Endothelial cell of umbilical vein (primary cell): ENCODE measurements around the gene KANK2. TPM values are rescaled to one million over a fixed set of nuclear protein-coding genes. Genes with fewer than 3 reads are reported as not detected.
"Not testable (repeated sequence)": the region's sequence is repeated elsewhere in the genome, so short reads cannot be mapped to it uniquely, and the experiment has no call there.

Source experiments
- BruUV-seq: library from RNA; stranded (reverse); fragments of 400-500 nt; replicated peaks from 2 replicates; lab custom pipeline; 2021; lab: Mats Ljungman, UMichigan
- CTCF ChIA-PET: fragments of 300-600, 350-600 bp; sonication (Branson Sonifier 250); formaldehyde crosslinking; loops from one replicate; lab custom pipeline; 2021; ENCODE audit warnings: antibody characterized with exemption, inconsistent platforms; lab: Charles Lee
- POLR2A ChIA-PET: fragments of 300-600, 350-600 bp; sonication (Branson Sonifier 250); formaldehyde crosslinking; loops from one replicate; lab custom pipeline; 2021; ENCODE audit warnings: antibody characterized with exemption, inconsistent platforms; lab: Charles Lee
- DNase-seq: peaks from one replicate; pipeline ENCODE4 v3.0.0-alpha.2; 2011; ENCODE audit warnings: low read depth, low spot score
- FAIRE-seq: peaks from 2 replicates; lab custom pipeline; 2011; peaks lifted over from hg19 to GRCh38; lab: Jason Lieb, UNC
- H2AFZ ChIP-seq: 2 replicates; pipeline ENCODE4 v1.6.0; 2012; ENCODE audit warnings: low read depth, low read length, control low read depth, inconsistent platforms
- H3K27ac ChIP-seq: 2 replicates; pipeline ENCODE4 v1.5.1; 2011; ENCODE audit warnings: low read depth, mild to moderate bottlenecking, control low read depth, low read length, moderate library complexity; ENCODE audit not compliant: insufficient read depth
- H3K27me3 ChIP-seq, 2 experiments: 2 replicates each; pipeline versions ENCODE4 v1.6.0 to v1.6.1; 2011; ENCODE audit warnings: low read length in 2 of 2, mixed read lengths in 1 of 2; ENCODE audit not compliant: control insufficient read depth in 2 of 2, insufficient read depth in 2 of 2
- H3K36me3 ChIP-seq, 2 experiments: 2 replicates in 1 of 2; 3 replicates in 1 of 2; pipeline ENCODE4 v1.5.1; 2011; ENCODE audit warnings: low read length in 2 of 2, mild to moderate bottlenecking in 1 of 2, moderate library complexity in 1 of 2; ENCODE audit not compliant: control insufficient read depth in 2 of 2, insufficient read depth in 2 of 2; ENCODE audit errors: extremely low read depth in 1 of 2
- H3K4me1 ChIP-seq: 3 replicates; pipeline ENCODE4 v1.5.1; 2011; ENCODE audit warnings: mild to moderate bottlenecking, low read length; ENCODE audit not compliant: control insufficient read depth, insufficient read depth; ENCODE audit errors: extremely low read depth
- H3K4me2 ChIP-seq: 2 replicates; pipeline ENCODE4 v1.6.1; 2011; ENCODE audit warnings: low read length, control low read depth, mixed read lengths; ENCODE audit not compliant: insufficient read depth
- H3K4me3 ChIP-seq, 3 experiments: fragments of 200-600 bp in 1 of 3; sonication (generic), shearing (Covaris generic) in 1 of 3; replicated peaks in 1 of 3; 2 replicates each; pipeline ENCODE4 v1.5.1; 2011 to 2016; ENCODE audit warnings: control low read depth in 3 of 3, low read length in 3 of 3, mild to moderate bottlenecking in 2 of 3, inconsistent platforms in 1 of 3, low read depth in 1 of 3, moderate library complexity in 1 of 3; ENCODE audit not compliant: insufficient read depth in 1 of 3
- H3K79me2 ChIP-seq: 2 replicates; pipeline ENCODE4 v1.6.0; 2012; ENCODE audit warnings: low read length, inconsistent platforms; ENCODE audit not compliant: control insufficient read depth, insufficient read depth
- H3K9ac ChIP-seq: replicated peaks from 2 replicates; pipeline ENCODE3; 2011; ENCODE audit warnings: low read length, control low read depth; ENCODE audit not compliant: insufficient read depth; ENCODE audit errors: extremely low read depth
- H3K9me1 ChIP-seq: replicated peaks from 3 replicates; pipeline ENCODE4 v1.6.0; 2011; ENCODE audit warnings: mild to moderate bottlenecking, low read length; ENCODE audit not compliant: control insufficient read depth, insufficient read depth; ENCODE audit errors: extremely low read depth
- H3K9me3 ChIP-seq: replicated peaks from 2 replicates; pipeline ENCODE4 v1.5.1; 2012; ENCODE audit warnings: low read length, inconsistent platforms; ENCODE audit not compliant: control insufficient read depth, insufficient read depth
- H4K20me1 ChIP-seq: replicated peaks from 2 replicates; pipeline ENCODE3; 2011; ENCODE audit warnings: mild to moderate bottlenecking, low read length; ENCODE audit not compliant: control insufficient read depth, insufficient read depth; ENCODE audit errors: extremely low read depth
- CTCF ChIP-seq, 2 donors: IDR thresholded peaks; 1 replicate in 1 of 2; 2 replicates in 1 of 2; pipeline ENCODE4 v1.5.1; 2011; ENCODE audit warnings: low read length in 2 of 2, mild to moderate bottlenecking in 2 of 2, moderate library complexity in 2 of 2, control low read depth in 1 of 2, inconsistent platforms in 1 of 2, low read depth in 1 of 2; ENCODE audit not compliant: insufficient read depth in 1 of 2; ENCODE audit errors: extremely low read depth in 1 of 2
- EZH2 ChIP-seq: IDR thresholded peaks from 2 replicates; pipeline ENCODE4 v1.6.1; 2012; ENCODE audit warnings: borderline replicate concordance, low read depth, mild to moderate bottlenecking, moderate library complexity, low read length, inconsistent platforms; ENCODE audit not compliant: severe bottlenecking
- JUN ChIP-seq: IDR thresholded peaks from 2 replicates; pipeline ENCODE4 v1.6.1; 2011; ENCODE audit warnings: borderline replicate concordance, low read depth; ENCODE audit not compliant: insufficient read length, insufficient read depth
- MAX ChIP-seq: IDR thresholded peaks from 2 replicates; pipeline ENCODE4 v1.6.1; 2011; ENCODE audit not compliant: insufficient read depth, insufficient read length
- MYC ChIP-seq: IDR thresholded peaks from one replicate; pipeline ENCODE4 v1.6.1; 2011; ENCODE audit warnings: mild to moderate bottlenecking, low read depth, low read length
- POLR2AphosphoS5 ChIP-seq: IDR thresholded peaks from 2 replicates; pipeline ENCODE4 v1.6.1; 2012; ENCODE audit warnings: low read depth, mild to moderate bottlenecking, control low read depth, low read length, moderate library complexity; ENCODE audit not compliant: insufficient read depth
- dilution Hi-C: fragments of 300-500 bp; cut with MboI; formaldehyde crosslinking; loops from one replicate; pipeline ENCODE4 v1.15.0; 2019; ENCODE audit warnings: low sequenced_read_pairs; ENCODE audit not compliant: extremely low pct_ligation_motif_present
- intact Hi-C: fragments of 100-400 bp; cut with micrococcal nuclease; formaldehyde crosslinking; loops from one replicate; pipeline ENCODE4 v1.10.0; 2022
- polyA plus RNA-seq, 4 experiments: library from polyadenylated mRNA; depleted of rRNA in 3 of 4; stranded (reverse) in 3 of 4; unstranded in 1 of 4; fragments of >200 nt; gene quantifications; 2 replicates each; pipeline versions ENCODE4 v1.2.1 to v1.2.3, GENCODE V29; 2011 to 2012; ENCODE audit warnings: missing spikeins in 1 of 4
- total RNA-seq: library from RNA; stranded (reverse); gene quantifications from 2 replicates; pipeline ENCODE4 v1.2.3, GENCODE V29; 2021

KANK2 gene
- total and polyA plus RNA-seq, 2 donors (not counting 3 experiments of a cell fraction or from before 2014, with no cell fraction given) = 41.7 to 77.9 TPM

GRCh38 chr19:11141937-11142527 is 55.3 kb downstream of the KANK2 start:
- intact Hi-C loops (loop anchor here (1.0 to 2.0 kb wide), 3 partner anchors 26 to 127 kb away; partner anchors contain the start of gene KANK2), dilution Hi-C loops (no loop called here)
- FAIRE-seq (no peak), DNase-seq (no peak)
- Histone ChIP-seq H2AFZ (no peak overlapping the region), H3K9ac (peak overlapping the region; percentile 5), H4K20me1 (no peaks in the 10 kb centered on the region), H3K4me3 (no peak overlapping the region), H3K9me3 (no peaks in the 10 kb centered on the region), H3K27ac (peak overlapping the region; percentile 58), H3K27me3 (no peaks in the 10 kb centered on the region), H3K79me2 (no peaks in the 10 kb centered on the region), H3K4me2 (peak overlapping the region; percentile 44), H3K36me3 (no peaks in the 10 kb centered on the region), H3K4me1 (peaks cover 47% of the 10 kb centered on the region), H3K9me1 (no peaks in the 10 kb centered on the region)
- CTCF ChIA-PET = interaction anchor here (0.6 to 3.0 kb wide), 9 partner anchors 11 to 1880 kb away, joined by 3 to 14 read pairs (median 5); no protein-coding TSS in a partner anchor
- no peak for TF ChIP-seq EZH2
- no TSS peak for BruUV-seq
- POLR2A ChIA-PET = interaction anchor here (0.6 to 2.0 kb wide), 3 partner anchors 12 to 27 kb away, joined by 4 to 5 read pairs (median 4); partner anchors contain the start of gene SPC24

- no peaks in the 10 kb centered on the region for H3K27me3 ChIP-seq
- BruUV-seq = no TSS peak
- intact Hi-C loops (no loop called here), dilution Hi-C loops (no loop called here)
- DNase-seq (no peak), FAIRE-seq (no peak)
- H3K9me3 ChIP-seq = no peaks in the 10 kb centered on the region
- H3K9ac ChIP-seq = no peak overlapping the region
- H3K4me2 ChIP-seq = no peak overlapping the region
- no peak overlapping the region for H2AFZ ChIP-seq
- ChIA-PET CTCF (no interaction called here), POLR2A (no interaction called here)
- no peak overlapping the region for H3K4me3 ChIP-seq
- H3K79me2 ChIP-seq = no peaks in the 10 kb centered on the region
- no peaks in the 10 kb centered on the region for H4K20me1 ChIP-seq
- no peaks in the 10 kb centered on the region for H3K36me3 ChIP-seq
- H3K9me1 ChIP-seq = no peaks in the 10 kb centered on the region
- peaks cover 47% of the 10 kb centered on the region for H3K4me1 ChIP-seq
- H3K27ac ChIP-seq = no peak overlapping the region
- TF ChIP-seq JUN (no peak), POLR2AphosphoS5 (no peak), MAX (no peak), MYC (no peak), EZH2 (no peak), CTCF (IDR thresholded peaks at IDR 0.05; ENCODE audit: extremely low read depth in 1 of 2, insufficient read depth in 1 of 2, low read depth in 1 of 2, low read length in 2 of 2) (no peak)
These were observed 56.4 kb downstream of the KANK2 start for GRCh38 chr19:11140896-11141295.

GRCh38 chr19:11140023-11140538 is 57.3 kb downstream of the KANK2 start:
- H3K79me2 ChIP-seq, H3K4me2 ChIP-seq, H3K27me3 ChIP-seq, H3K9me1 ChIP-seq, H2AFZ ChIP-seq, H3K36me3 ChIP-seq, intact Hi-C loops, FAIRE-seq, BruUV-seq, POLR2A ChIA-PET, DNase-seq, H3K4me3 ChIP-seq, H3K9ac ChIP-seq, dilution Hi-C loops, H4K20me1 ChIP-seq, H3K9me3 ChIP-seq: not testable (repeated sequence)
- CTCF ChIA-PET = interaction anchor here (2.9 kb wide), 1 partner anchor 64 kb away, joined by 10 read pairs; no protein-coding TSS in a partner anchor
- peaks cover 47% of the 10 kb centered on the region for H3K4me1 ChIP-seq
- peak overlapping the region; percentile 78 for H3K27ac ChIP-seq
